ENCODE data around the gene UBE2B.

UBE2B gene

DNA sequence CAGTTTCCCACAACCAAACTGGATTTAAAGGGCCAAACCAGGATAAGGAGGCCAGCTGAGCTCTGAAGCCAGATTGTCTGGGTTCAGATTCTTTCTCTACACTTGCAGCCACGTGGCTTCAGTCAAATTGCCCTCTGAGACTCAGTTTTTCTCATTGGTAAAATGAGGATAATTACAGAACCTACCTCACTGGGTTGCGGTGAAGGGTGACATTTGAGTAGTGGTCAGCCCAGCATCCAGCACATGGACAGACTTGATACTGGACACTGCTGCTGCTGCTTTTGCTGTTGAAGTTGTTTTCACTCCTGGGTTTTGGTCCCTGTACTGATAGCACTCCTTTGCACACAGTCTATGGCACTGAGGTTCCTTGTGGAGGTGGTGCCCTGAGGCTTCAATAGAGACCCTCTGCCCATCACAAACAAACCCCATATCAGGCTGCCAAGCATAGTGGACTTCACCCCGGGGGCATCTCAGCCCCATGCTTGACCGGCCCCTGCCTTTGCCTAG, 66.0 kb downstream of the UBE2B start:
- DNase-seq (ENCODE audit: low read depth): no peak
- TF ChIP-seq, protein P1, sequence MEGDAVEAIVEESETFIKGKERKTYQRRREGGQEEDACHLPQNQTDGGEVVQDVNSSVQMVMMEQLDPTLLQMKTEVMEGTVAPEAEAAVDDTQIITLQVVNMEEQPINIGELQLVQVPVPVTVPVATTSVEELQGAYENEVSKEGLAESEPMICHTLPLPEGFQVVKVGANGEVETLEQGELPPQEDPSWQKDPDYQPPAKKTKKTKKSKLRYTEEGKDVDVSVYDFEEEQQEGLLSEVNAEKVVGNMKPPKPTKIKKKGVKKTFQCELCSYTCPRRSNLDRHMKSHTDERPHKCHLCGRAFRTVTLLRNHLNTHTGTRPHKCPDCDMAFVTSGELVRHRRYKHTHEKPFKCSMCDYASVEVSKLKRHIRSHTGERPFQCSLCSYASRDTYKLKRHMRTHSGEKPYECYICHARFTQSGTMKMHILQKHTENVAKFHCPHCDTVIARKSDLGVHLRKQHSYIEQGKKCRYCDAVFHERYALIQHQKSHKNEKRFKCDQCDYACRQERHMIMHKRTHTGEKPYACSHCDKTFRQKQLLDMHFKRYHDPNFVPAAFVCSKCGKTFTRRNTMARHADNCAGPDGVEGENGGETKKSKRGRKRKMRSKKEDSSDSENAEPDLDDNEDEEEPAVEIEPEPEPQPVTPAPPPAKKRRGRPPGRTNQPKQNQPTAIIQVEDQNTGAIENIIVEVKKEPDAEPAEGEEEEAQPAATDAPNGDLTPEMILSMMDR (conservative IDR thresholded peaks at IDR 0.05; ENCODE audit: low read depth, low read length): no peak
- no peak overlapping the region for H3K4me3 ChIP-seq (ENCODE audit: low read depth, low read length)

DNA sequence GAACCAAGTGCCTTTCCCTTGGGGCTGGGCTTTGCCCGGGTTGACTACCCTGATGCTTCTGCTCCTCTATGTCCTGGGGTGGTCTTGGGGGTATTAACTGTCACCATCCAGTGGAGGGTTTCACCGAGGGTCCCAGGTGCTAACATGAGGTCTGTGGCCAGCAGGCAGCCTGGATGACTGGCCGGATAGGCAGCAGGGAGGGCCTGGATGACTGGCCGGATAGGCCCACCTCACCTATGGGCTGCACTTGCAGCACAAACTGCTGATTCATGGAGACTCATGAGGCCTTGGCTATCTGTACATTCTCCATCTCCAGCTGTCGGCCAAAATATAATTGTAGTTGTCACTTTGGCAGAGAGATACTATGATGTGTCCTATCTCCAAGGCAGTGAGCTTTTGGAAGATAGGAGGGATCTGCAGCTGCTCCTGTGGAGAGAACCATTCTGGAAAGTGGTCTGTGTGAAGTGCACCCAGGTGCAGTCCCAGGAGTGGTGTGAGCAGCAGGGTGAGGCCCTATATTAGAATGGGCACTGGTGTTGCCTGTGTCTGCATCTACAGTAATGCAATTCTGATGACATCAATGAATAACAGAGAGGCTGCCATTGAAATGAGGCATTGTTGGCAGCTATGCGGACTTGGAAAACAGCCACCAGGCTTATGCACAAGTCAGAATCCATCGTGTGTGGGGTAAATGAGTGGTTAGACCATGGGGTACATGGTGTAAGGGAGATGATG, 66.6 kb downstream of the UBE2B start:
- DNase-seq (ENCODE audit: low read depth): peak; percentile 45
- H3K4me3 ChIP-seq (ENCODE audit: low read depth, low read length): no peak overlapping the region
- TF ChIP-seq, protein P1 (conservative IDR thresholded peaks at IDR 0.05; ENCODE audit: low read depth, low read length): no peak

DNA sequence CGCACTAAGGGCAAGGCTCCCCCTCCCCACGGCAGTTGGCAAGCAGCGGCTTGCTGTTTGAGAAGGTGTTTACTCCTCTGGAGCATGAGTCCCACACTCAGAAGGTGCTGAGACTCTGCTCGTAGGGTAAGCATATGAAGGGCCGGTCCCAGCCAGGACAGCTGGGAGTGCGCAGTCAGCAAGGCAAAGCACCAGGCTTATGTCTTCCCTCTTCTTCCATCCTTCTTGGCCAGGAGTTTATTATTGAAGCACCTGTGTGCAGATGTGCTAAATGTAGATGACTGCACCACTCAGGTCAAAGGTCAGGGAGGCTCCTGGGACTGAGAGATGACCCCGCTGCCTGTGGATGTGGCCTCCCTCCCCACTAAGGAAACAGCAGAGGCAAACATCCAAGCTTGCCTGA, 67.4 kb downstream of the UBE2B start:
- TF ChIP-seq, protein P1 (conservative IDR thresholded peaks at IDR 0.05; ENCODE audit: low read depth, low read length): no peak
- no peak overlapping the region for H3K4me3 ChIP-seq (ENCODE audit: low read depth, low read length)
- no peak for DNase-seq (ENCODE audit: low read depth)

DNA sequence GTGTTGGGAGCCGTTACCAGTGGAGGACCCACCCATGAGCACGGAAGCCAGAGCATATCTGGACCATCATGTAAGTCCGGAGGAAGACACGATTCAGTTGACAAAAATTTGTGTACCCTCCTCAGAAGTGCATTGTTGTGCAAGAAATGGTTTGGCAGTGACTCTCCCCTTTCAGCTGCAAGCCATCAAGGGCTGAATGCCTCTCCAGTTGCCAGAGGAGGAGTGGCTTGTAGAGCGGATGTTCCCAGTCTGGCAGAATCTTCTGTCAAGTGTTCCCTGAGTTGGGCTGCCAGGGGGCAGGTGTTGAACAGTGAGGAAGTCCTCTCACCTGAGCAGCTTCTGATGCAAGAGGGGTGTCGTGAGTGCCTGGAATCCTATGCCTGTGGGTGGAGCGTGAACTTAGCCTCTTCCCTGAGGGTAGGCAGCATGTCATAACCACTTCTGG, 67.9 kb downstream of the UBE2B start:
- H3K4me3 ChIP-seq (ENCODE audit: low read depth, low read length): no peak overlapping the region
- TF ChIP-seq, protein P1 (conservative IDR thresholded peaks at IDR 0.05; ENCODE audit: low read depth, low read length): peak; percentile 8
- DNase-seq (ENCODE audit: low read depth): peak; percentile 88

DNA sequence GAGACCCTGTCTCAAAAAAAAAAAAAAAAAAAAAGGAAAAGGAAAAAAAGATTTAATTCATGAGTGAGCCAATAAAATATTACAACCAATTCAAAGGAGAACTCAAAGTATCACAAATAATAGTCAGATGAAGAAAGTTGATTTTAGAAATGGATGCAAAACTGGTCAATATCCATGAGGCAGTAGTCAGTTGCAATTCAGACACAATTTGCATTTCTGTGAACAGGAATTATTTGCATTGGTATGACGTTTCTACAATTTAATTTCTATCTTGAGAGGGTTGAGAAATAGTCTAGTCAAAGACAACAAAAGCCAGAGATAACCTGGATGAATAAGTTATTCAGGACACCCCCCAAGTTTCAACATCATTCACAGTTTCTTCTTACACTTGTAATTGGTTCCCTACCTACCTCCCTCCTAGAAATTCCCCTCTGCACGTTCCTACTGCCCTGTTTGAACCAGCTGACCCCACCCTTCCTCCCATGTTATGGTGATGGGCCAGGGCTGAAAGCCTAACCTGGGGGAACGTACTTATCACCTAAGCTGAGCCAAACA, 68.9 kb downstream of the UBE2B start:
- TF ChIP-seq, protein P1 (conservative IDR thresholded peaks at IDR 0.05; ENCODE audit: low read depth, low read length): no peak
- no peak for DNase-seq (ENCODE audit: low read depth)
- H3K4me3 ChIP-seq (ENCODE audit: low read depth, low read length): no peak overlapping the region

Measured in choroid plexus epithelial cell (primary cell).